GM21526 (cell line): ENCODE measurements around the gene VRK1.

ENCODE experiments used
- ATAC-seq: cut with Tn5 transposase; IDR thresholded peaks from one replicate; pipeline ENCODE4 v1.9.1; 2021; ENCODE audit warnings: moderate library complexity; ENCODE audit not compliant: unreplicated experiment, low FRiP score

The VRK1 gene

DNA sequence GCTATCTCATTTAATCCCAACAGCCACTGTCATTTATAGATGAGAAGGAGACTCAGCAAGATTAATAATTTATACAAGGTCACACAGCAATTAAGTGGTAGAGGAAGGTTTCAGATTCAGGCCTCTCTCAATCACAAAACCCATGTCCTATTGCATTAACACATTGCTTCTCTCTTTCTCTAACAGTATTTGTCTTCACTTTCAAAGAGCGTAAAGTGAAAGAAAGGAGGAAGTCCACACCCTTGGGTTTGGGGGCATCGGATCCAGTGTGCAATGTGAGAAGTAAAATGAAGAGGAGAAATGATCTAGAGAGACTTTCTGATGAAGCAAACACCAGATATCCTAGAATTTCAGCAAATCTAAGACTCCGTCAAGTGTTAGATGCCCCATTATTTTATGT, 7.0 kb upstream of the VRK1 start:
- no peak for ATAC-seq

- ATAC-seq, result no peak
Measured at GRCh38 chr14:96790706-96791105, 6.5 kb upstream of the VRK1 start.

DNA sequence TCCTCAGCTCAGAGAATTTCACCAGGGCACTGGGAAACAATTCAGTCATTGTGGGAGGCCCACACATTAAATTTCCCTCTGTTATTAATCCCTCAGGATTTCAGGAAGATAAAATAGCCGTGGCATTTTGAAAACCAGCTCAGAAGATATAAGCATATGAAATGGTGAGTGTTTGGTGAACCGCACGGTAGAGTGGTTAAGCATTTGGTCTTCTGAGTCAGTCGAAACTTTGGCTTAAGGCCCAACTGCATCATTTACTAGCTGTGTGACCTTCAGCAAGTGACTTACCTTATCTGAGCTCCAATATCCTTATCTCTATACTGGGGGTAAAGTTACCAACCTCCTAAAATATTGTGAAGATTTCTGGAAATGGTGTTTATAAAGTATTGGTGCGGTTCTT, 5.2 kb upstream of the VRK1 start:
- ATAC-seq, result no peak

GRCh38 chr14:96792591-96792990, 4.6 kb upstream of the VRK1 start:
- no peak for ATAC-seq

DNA sequence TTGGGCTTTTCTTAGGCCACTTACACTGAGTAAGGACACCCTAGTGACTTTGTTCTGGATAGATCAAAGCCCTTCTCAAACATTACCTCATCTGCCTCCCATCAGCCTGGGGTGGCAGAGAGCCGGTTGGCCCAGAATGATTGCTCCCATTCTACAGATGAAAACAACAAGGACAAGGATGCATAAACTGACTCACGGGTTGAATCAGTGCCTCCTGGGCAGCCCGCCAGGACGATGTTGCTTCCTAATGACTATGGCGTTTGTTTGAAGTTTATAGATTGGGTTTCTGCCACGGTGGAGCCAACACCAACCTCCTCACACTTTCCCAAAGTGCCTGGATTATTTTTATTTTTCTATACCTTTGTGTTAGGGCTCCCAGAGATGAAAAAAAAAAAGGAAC, 3.6 kb upstream of the VRK1 start:
- no peak for ATAC-seq

DNA sequence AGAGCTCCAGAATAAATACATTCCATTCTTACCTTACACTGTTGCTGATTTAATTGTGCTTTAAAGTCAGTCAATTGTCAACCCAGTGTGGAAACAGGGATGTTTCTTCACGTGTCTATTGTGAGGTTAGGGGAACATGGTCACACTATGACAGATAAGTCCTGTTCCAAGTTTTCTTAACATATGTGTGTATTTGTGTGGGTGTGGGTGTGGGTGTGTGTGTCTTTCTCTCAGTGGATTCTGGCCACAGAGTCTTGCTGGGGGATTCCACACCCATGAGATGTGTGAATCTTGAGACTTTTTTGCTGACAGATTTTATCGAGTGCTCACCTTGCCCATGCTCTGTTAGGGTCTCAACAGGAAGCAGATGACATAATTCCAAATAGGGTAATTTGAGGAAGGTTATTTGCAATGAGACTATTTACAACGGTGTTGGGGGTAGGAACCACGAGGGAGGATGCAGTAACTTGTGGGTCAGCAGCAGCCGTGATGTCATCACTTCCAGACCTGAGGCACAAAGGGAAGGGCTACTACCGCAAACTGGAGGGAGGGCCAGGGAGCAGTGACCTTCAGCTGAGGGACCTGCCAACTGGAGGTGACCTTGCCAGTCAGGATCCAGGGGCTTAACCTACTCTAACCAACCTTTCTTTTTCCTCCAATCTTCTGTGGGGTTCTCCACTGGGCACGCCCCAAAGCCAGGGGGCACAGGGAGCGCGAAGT, 1.9 kb upstream of the VRK1 start:
- no peak for ATAC-seq

DNA sequence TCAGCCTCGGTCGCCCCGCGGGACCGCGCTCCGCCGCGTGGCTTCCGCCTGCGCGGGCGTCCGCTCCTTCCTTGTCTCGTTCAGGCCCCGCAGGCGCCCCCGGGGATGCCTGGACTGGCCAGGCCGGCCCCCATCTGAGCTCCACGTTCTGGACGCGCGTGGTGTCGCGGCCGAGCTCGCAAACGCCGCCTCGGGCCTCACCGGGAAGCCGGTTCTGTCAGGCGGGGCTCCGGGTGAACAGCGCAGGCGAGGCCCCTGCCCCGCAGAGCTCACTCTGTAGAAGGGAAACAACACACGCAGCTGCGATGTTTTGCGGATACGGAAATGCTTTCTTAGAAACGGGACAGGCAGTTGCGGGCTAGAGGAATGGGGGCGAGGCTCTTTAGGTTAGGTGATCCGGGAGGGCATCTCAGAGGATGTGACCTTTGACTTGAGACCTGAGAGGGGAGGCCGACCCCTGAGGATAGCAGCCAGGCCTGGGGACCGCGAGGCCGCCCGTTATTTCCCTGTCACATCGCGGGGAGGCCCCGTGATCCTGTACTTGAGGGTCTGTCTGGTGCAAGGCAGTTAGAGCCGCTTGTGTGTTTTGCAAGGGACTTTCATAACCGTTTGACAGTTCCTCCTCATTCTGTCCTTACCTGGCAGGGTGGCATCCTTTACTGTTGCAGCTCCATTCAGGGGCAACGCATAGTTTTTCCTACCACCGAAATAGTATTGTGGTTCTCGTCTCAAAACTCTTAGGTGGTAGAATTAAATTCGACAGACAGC, 584 bp downstream of the VRK1 start:
- peak; percentile 41 for ATAC-seq

DNA sequence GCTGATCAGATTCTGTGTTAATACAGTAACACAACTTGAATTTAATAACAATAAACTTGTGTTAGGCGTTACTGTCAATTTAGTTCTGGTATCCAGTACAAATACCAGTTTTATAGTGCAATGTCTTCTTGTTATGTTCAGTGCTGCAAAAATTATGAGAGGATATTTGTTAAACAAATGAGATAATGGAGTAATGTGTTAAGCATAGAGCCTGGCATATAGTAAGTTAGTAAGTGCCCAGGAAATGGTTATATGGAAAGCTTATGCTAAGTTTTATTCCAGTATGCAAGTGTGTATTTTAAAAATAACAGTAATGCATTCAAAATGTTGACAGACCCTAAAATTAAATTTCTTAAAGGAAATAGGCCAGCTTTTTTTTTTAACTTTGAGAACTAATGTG, 1.8 kb downstream of the VRK1 start:
- no peak for ATAC-seq

- no peak for ATAC-seq
Measured at GRCh38 chr14:96799489-96800054, 2.4 kb downstream of the VRK1 start.

GRCh38 chr14:96801931-96802330, 4.7 kb downstream of the VRK1 start:
- no peak for ATAC-seq

DNA sequence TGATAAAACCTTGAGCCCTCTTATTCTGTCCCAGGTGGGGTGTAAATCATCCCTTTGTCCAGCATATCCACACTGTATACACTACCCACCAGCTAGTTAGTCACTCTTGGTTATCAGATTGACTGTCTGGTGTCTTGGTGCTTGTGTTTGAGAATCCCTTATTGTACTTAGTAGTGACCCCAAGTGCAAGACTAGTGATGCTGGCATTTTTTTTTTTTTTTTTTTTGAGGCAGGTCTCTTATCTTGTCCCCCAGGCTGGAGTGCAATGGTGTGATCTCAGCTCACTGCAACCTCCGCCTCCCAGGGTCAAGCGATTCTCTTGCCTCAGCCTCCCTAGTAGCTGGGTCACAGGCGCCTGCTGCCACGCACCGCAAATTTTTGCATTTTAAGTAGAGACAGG, 5.8 kb downstream of the VRK1 start:
- no peak for ATAC-seq

GRCh38 chr14:96803958-96804357, 6.8 kb downstream of the VRK1 start:
- no peak for ATAC-seq

DNA sequence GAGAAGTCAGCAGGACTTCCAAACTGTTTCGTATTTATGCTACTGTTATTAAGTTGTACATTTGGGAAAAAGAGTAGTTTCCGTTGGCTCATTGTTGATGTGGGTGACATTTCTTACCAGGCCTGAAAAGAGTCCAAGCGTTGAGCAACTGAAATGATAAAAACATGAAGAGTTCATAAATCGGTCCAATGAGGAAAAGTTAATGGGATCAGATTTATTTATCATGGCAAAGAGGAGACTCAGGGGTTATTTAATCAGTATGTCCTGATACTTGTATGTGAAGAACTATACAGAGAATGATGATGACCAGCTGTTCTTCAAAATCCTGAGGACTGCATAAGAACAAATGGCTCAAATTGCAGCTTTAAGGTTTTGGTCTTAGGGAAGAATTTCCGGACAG, 7.7 kb downstream of the VRK1 start:
- no peak for ATAC-seq

- ATAC-seq, result no peak
Measured at GRCh38 chr14:96805956-96806355, 8.8 kb downstream of the VRK1 start.

GRCh38 chr14:96806836-96807235, 9.7 kb downstream of the VRK1 start:
- no peak for ATAC-seq

GRCh38 chr14:96808619-96809406, 11.6 kb downstream of the VRK1 start:
- ATAC-seq, result no peak

DNA sequence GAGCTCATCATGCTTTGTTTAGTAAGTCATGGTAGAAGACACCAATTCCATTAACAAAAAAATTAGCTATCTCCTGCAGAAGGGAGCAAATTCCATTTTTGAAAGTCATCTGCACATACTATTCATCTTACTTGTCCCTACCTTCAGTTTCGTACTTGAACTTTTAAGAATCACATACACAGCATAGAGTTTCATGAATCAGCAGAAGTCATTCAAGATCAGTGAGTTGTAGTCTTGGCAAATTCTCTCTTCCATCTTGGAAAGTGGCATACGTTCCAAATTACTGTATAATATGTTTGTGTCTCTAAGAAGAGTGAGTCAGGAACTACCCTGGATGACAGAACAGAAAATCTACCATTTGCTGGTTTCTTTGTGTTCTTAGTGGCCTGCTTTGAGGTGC, 14.1 kb downstream of the VRK1 start:
- ATAC-seq, result no peak

DNA sequence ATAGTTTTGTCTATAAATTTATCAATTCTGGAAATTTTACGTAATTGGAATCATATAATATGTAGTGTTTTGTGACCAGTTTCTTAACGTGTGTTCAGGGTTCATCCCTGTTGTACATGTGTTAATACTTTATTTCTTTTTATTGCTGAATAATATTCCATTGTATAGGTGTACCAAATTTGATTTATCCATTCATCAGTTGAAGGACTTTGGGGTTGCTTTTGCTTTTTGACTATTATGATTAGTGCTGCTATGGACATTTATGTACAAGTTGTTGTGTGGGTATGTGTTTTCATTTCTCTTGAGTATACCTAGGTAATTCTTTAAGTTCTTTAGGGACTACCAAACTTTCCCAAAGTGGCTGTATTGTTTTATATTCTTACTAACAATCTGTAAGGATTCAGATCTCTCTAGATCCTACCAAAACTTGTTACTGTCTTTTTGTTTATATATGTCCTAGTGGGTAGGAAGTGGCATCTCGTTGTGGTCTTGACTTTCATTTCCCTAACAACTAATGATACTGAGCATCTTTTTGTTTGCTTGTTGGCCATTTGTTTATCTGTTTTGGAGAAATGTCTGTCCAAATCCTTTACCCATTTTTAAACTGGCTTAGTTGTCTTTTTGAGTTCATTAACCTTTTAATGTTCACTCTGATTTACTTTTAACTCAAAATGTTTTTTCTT, 14.9 kb downstream of the VRK1 start:
- ATAC-seq, result no peak

- no peak for ATAC-seq
Measured at GRCh38 chr14:96816281-96816680, 19.1 kb downstream of the VRK1 start.
